ENCODE results near the gene NPY. TPM values are rescaled to one million over a fixed set of nuclear protein-coding genes. Genes with fewer than 3 reads are reported as not detected.

Gene NPY
- total RNA-seq, 1 donor from 2014 or later = not detected

- Mint-ChIP-seq H3K4me1 (peaks cover 7% of the 10 kb centered on the region), H3K27ac (no peak overlapping the region), H3K27me3 (ENCODE audit: low read depth) (peaks cover 49% of the 10 kb centered on the region), H3K4me3 (peak overlapping the region; percentile 54), H3K36me3 (no peaks in the 10 kb centered on the region), H3K9me3 (no peaks in the 10 kb centered on the region)
- TF ChIP-seq CTCF (IDR thresholded peaks at IDR 0.05; ENCODE audit: unreplicated experiment) = no peak
- no peak for DNase-seq (ENCODE audit: low spot score in 2 of 2, unreplicated experiment in 2 of 2)
Measured at GRCh38 chr7:24283554-24283896, 465 bp upstream of the NPY start.

DNA sequence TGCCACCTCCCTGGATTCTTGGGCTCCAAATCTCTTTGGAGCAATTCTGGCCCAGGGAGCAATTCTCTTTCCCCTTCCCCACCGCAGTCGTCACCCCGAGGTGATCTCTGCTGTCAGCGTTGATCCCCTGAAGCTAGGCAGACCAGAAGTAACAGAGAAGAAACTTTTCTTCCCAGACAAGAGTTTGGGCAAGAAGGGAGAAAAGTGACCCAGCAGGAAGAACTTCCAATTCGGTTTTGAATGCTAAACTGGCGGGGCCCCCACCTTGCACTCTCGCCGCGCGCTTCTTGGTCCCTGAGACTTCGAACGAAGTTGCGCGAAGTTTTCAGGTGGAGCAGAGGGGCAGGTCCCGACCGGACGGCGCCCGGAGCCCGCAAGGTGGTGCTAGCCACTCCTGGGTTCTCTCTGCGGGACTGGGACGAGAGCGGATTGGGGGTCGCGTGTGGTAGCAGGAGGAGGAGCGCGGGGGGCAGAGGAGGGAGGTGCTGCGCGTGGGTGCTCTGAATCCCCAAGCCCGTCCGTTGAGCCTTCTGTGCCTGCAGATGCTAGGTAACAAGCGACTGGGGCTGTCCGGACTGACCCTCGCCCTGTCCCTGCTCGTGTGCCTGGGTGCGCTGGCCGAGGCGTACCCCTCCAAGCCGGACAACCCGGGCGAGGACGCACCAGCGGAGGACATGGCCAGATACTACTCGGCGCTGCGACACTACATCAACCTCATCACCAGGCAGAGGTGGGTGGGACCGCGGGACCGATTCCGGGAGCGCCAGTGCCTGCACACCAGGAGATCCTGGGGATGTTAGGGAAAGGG is 913 bp downstream of the NPY start:
- no peak overlapping the region for H3K27ac Mint-ChIP-seq
- no peak for TF ChIP-seq CTCF (IDR thresholded peaks at IDR 0.05; ENCODE audit: unreplicated experiment)
- H3K4me1 Mint-ChIP-seq = peaks cover 7% of the 10 kb centered on the region
- peak overlapping the region; percentile 47 for H3K4me3 Mint-ChIP-seq
- H3K9me3 Mint-ChIP-seq = no peaks in the 10 kb centered on the region
- no peak for DNase-seq (ENCODE audit: low spot score in 2 of 2, unreplicated experiment in 2 of 2)
- peaks cover 60% of the 10 kb centered on the region for H3K27me3 Mint-ChIP-seq (ENCODE audit: low read depth)
- no peaks in the 10 kb centered on the region for H3K36me3 Mint-ChIP-seq

GRCh38 chr7:24290004-24290641 is 6.1 kb downstream of the NPY start:
- Mint-ChIP-seq H3K4me3 (no peak overlapping the region), H3K27ac (no peak overlapping the region), H3K36me3 (no peaks in the 10 kb centered on the region), H3K4me1 (no peaks in the 10 kb centered on the region), H3K9me3 (no peaks in the 10 kb centered on the region), H3K27me3 (ENCODE audit: low read depth) (peaks cover 50% of the 10 kb centered on the region)
- TF ChIP-seq CTCF (IDR thresholded peaks at IDR 0.05; ENCODE audit: unreplicated experiment) = no peak
- no peak for DNase-seq (ENCODE audit: low spot score in 2 of 2, unreplicated experiment in 2 of 2)

DNA sequence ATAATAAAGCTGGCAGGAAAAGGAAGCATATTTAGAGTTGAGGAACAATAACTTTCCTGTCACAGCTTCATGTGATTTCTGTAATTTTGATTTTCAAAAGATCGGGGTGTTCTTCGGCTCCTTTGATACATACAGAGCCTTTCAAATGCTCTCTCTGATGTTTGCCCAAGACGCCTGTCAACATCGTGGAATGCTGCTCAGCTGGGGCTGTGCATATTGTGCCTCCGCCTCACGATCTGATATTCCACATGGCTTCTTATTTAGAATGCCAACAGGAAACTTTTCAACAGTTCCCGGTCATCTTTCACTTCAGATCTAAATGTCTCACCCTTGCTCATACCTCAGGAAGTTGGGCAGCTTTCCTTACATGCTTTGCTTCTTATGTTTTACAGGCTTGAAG is 7.3 kb downstream of the NPY start:
- Mint-ChIP-seq H3K36me3 (no peaks in the 10 kb centered on the region), H3K4me3 (no peak overlapping the region), H3K27ac (no peak overlapping the region), H3K27me3 (ENCODE audit: low read depth) (peaks cover 40% of the 10 kb centered on the region), H3K4me1 (no peaks in the 10 kb centered on the region), H3K9me3 (no peaks in the 10 kb centered on the region)
- TF ChIP-seq CTCF (IDR thresholded peaks at IDR 0.05; ENCODE audit: unreplicated experiment) = no peak
- DNase-seq (ENCODE audit: low spot score in 2 of 2, unreplicated experiment in 2 of 2) = no peak

DNA sequence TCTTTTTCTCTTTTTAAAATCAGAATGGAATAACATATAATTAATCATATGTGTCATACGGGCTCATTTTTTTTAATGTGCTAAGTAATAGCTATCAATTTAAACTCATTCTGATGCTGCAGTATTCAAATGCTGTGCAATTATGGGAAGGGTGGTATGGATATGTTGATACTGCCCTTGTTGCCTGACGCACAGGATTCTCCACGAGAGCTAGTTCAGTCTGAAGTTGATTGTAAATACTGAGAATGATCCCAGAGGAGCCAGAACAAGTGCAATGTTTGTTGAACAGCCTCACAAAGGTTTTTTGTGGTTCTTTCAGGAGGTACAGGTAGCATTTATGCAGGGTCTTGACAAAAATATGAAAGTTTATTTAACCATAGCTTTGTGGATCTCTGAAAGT is 13.4 kb downstream of the NPY start:
- Mint-ChIP-seq H3K4me1 (no peaks in the 10 kb centered on the region), H3K36me3 (no peaks in the 10 kb centered on the region), H3K9me3 (peaks cover 11% of the 10 kb centered on the region), H3K4me3 (no peak overlapping the region), H3K27ac (no peak overlapping the region), H3K27me3 (ENCODE audit: low read depth) (no peaks in the 10 kb centered on the region)
- no peak for DNase-seq (ENCODE audit: low spot score in 2 of 2, unreplicated experiment in 2 of 2)
- no peak for TF ChIP-seq CTCF (IDR thresholded peaks at IDR 0.05; ENCODE audit: unreplicated experiment)
